ENCODE results near the gene TYW3. TPM values are rescaled to one million over a fixed set of nuclear protein-coding genes. Genes with fewer than 3 reads are reported as not detected.
A peak's percentile ranks its signal among the peaks of the same experiment; 100 is the strongest.

Gene TYW3
- total RNA-seq (2021; fragmentation: NEBNext Ultra II Directional; extraction: Animal tissue kit (Norgen Biotek cat#: 25700)) (28.0 and 31.4 TPM in 2 replicates), polyA plus RNA-seq (2011; rRNA removed) (4.8 and 6.9 TPM in 2 replicates), polyA minus RNA-seq (2011; rRNA and poly(A)+ RNA removed) (9.0 and 9.8 TPM in 2 replicates)
- 8.0 TPM for polyA plus RNA-seq (2011; cell fraction: cytosol; rRNA removed)
- polyA plus RNA-seq (2011; cell fraction: nucleus; rRNA removed) = 13.4 TPM
- polyA plus RNA-seq (2012, experiment 1 of 2) = 9.5 to 16.4 TPM (median 11.2 TPM) in 4 replicates
- polyA plus RNA-seq (2012, experiment 2 of 2) = 0.96 TPM
- polyA plus RNA-seq (2013, experiment 1 of 2) = 66.1 TPM
- 60.2 TPM for polyA plus RNA-seq (2013, experiment 2 of 2)
- polyA minus RNA-seq (2011; cell fraction: cytosol; rRNA and poly(A)+ RNA removed) = 3.0 TPM
- polyA minus RNA-seq (2011; cell fraction: nucleus; rRNA and poly(A)+ RNA removed) = 29.8 TPM
- long read RNA-seq, experiment 1, transcript TYW3-201 (6 exons, 3,430 nt) = major isoform, 9 of 31 reads
- long read RNA-seq, experiment 1, partial matches to known transcripts = 2 of 31 reads
- long read RNA-seq, experiment 1, other reads (novel, unspliced or antisense) = 20 of 31 reads
- long read RNA-seq, experiment 2, transcript TYW3-201 (6 exons, 3,430 nt) = major isoform, 24 of 31 reads
- long read RNA-seq, experiment 2, partial matches to known transcripts = 0 of 31 reads
- long read RNA-seq, experiment 2, other reads (novel, unspliced or antisense) = 5 of 31 reads

DNA sequence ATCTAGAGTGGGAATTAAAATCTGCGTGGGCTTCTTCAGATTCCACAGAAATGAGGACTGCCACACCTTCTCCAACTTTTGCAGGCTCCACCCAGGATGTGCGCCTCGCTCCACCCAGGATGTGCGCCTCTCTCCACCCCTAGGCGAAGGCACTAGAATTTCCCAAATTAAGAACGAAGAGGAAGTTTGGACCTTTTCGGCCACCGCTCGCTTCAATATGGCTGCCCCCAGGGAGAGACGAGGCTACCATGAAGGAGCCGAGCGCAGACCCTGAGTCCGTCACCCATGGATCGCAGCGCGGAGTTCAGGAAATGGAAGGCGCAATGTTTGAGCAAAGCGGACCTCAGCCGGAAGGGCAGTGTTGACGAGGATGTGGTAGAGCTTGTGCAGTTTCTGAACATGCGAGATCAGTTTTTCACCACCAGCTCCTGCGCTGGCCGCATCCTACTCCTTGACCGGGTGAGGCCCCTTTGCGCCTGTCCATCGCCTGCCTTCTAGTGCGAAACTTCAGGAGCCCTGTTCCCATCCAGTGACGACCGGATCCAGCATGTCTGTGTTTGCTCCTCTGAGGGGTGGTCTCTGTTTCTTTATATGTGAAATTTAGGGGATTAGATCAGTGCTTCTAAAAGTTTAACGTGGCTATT lies at the start of gene TYW3, which contains the start of gene CRYZ:
TYW3 (plus strand) TSS at position 193 of the 644 bp plus-strand sequence; CDS start at position 286, 93 bp downstream.
CRYZ (minus strand) TSS at position 91 of the 644 bp plus-strand sequence. CDS start 8,229 bp downstream, outside the sequence.
- Histone ChIP-seq H2BK120ac (replicated peaks; ENCODE audit: low read depth, low read length) (no peak within 1 kb of the TSS), H4K91ac (replicated peaks; ENCODE audit: insufficient read length, low read length) (peak within 1 kb of the TSS; percentile 38), H2BK15ac (ENCODE audit: low read length) (peak within 1 kb of the TSS; percentile 9; the same call in 1 of the 2 replicates), H3K23ac (ENCODE audit: insufficient read length) (no peak within 1 kb of the TSS), H2BK5ac (ENCODE audit: low read depth, low read length) (peak within 1 kb of the TSS; percentile 97), H4K20me1 (replicated peaks in 1 of 2; ENCODE audit: control insufficient read depth in 1 of 2, insufficient read depth in 2 of 2, low read length in 2 of 2) (no peaks in the 10 kb centered on the region), H3K79me2 (ENCODE audit: control insufficient read depth in 1 of 2, insufficient read depth in 2 of 2, low read length in 2 of 2) (peaks cover 0 to 22% of the 10 kb centered on the region in 2 experiments; a peak in 2 of 4 replicates), H4K8ac (ENCODE audit: extremely low read depth, insufficient read depth, low read length) (peak within 1 kb of the TSS; percentile 99), H3K79me1 (ENCODE audit: low read depth, low read length) (no peaks in the 10 kb centered on the region), H3K14ac (ENCODE audit: insufficient read length) (no peak within 1 kb of the TSS), H3K4me3 (ENCODE audit: extremely low read depth in 1 of 4, insufficient read depth in 2 of 4, low read depth in 3 of 4, low read length in 4 of 4) (peak within 1 kb of the TSS; percentile 81 to 96 (median 84)), H3K18ac (ENCODE audit: extremely low read depth, low read length) (peak within 1 kb of the TSS; percentile 68), H3K27ac (ENCODE audit: low read depth, low read length) (peak within 1 kb of the TSS; percentile 99), H3K56ac (replicated peaks; ENCODE audit: insufficient read length, low read depth, low read length) (peak within 1 kb of the TSS; percentile 5), H2AFZ (ENCODE audit: low read length) (peak within 1 kb of the TSS; percentile 99), H3K27me3 (replicated peaks in 1 of 4; ENCODE audit: control insufficient read depth in 3 of 4, extremely low read depth in 1 of 4, insufficient read depth in 3 of 4, low read length in 3 of 4) (no peaks in the 10 kb centered on the region; a peak in 1 of 7 replicates), H3K36me3 (ENCODE audit: control insufficient read depth in 2 of 4, insufficient read depth in 4 of 4, low read length in 3 of 4) (peaks cover 4 to 11% (median 11%) of the 10 kb centered on the region in 4 experiments; a peak in 7 of 8 replicates), H2BK12ac (ENCODE audit: low read depth, low read length) (peak within 1 kb of the TSS; percentile 84; the same call in 1 of the 2 replicates), H3K4me1 (replicated peaks in 1 of 4; ENCODE audit: control insufficient read depth in 3 of 4, insufficient read depth in 4 of 4, low read length in 3 of 4) (peaks cover 0 to 2% (median 0%) of the 10 kb centered on the region in 4 experiments; a peak in 2 of 7 replicates), H3K9ac (replicated peaks in 1 of 4; ENCODE audit: extremely low read depth in 1 of 4, low read depth in 3 of 4, low read length in 3 of 4) (peak within 1 kb of the TSS; percentile 93 to 99 (median 96)), H2BK20ac (ENCODE audit: low read length) (no peak within 1 kb of the TSS), H3K9me3 (ENCODE audit: insufficient read depth in 2 of 2, low read depth in 1 of 2, low read length in 1 of 2) (0 out of 4 replicates have a peak, but pooled peaks cover 0 to under 1% of the 10 kb centered on the region in 2 experiments), H3K4me2 (ENCODE audit: insufficient read depth in 1 of 2, low read depth in 2 of 2, low read length in 2 of 2) (peak within 1 kb of the TSS; percentile 65 to 83), H2AK5ac (ENCODE audit: low read depth, low read length) (no peak within 1 kb of the TSS; the same call in 1 of the 2 replicates), H3K23me2 (ENCODE audit: low read depth, low read length) (peaks cover 1% of the 10 kb centered on the region; the same call in 1 of the 2 replicates), H4K5ac (ENCODE audit: insufficient read length, low read depth, low read length) (peak within 1 kb of the TSS; percentile 70), H3K4ac (replicated peaks; ENCODE audit: insufficient read length, low read depth, low read length) (no peak within 1 kb of the TSS)
- FAIRE-seq = no peak
- WGBS, 2 experiments (ENCODE audit: extremely low coverage in 1 of 2, insufficient coverage in 1 of 2, insufficient read length in 1 of 2, insufficient replicate concordance in 2 of 2, low coverage in 1 of 2, low lambda C conversion rate in 2 of 2, missing lambda C conversion rate in 1 of 2) = 46% methylated on average over 30 of the region's 30 CpGs; no CpG with 5 or more reads in 1 of the 2 experiments
- POLR2A ChIA-PET (ENCODE audit: partially characterized antibody) = interaction anchor here (0.7 to 1.9 kb wide), 4 partner anchors 19 to 1430 kb away, joined by 3 to 5 read pairs (median 4); no protein-coding TSS in a partner anchor
- peak; percentile 54 to 81 for DNase-seq (ENCODE audit: low read depth in 1 of 2, low spot score in 2 of 2)
- CTCF ChIA-PET (ENCODE audit: partially characterized antibody) = interaction anchor here (0.5 to 2.5 kb wide), 37 partner anchors 10 to 1484 kb away, joined by 3 to 19 read pairs (median 4); partner anchors contain the start of gene ERICH3
- TF ChIP-seq CREB1 (IDR thresholded peaks at IDR 0.05) = no peak
- no peak for TF ChIP-seq CBX5 (IDR thresholded peaks at IDR 0.05; ENCODE audit: low read depth, low read length)
- no peak for TF ChIP-seq BCL11A (IDR thresholded peaks at IDR 0.05; ENCODE audit: low read depth in 2 of 2, low read length in 2 of 2)
- TF ChIP-seq, protein P1, sequence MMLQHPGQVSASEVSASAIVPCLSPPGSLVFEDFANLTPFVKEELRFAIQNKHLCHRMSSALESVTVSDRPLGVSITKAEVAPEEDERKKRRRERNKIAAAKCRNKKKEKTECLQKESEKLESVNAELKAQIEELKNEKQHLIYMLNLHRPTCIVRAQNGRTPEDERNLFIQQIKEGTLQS (IDR thresholded peaks at IDR 0.05; ENCODE audit: insufficient read depth, low read depth, low read length) = no peak
- peak; percentile 96 for TF ChIP-seq YY1 (IDR thresholded peaks at IDR 0.05; ENCODE audit: low read depth, low read length)
- no peak for TF ChIP-seq SIN3A (conservative IDR thresholded peaks at IDR 0.05 in 1 of 2, IDR thresholded peaks at IDR 0.05 in 1 of 2; ENCODE audit: low read depth in 1 of 2, low read length in 2 of 2)
- TF ChIP-seq CTBP2 (IDR thresholded peaks at IDR 0.05; ENCODE audit: borderline replicate concordance, insufficient read depth, insufficient read length, low read length) = no peak
- TF ChIP-seq MAFK (IDR thresholded peaks at IDR 0.05; ENCODE audit: low read depth, low read length) = no peak
